ENCODE measurements around the gene SNTG2. TPM values are rescaled to one million over a fixed set of nuclear protein-coding genes. Genes with fewer than 3 reads are reported as not detected.

SNTG2 gene
- total and polyA plus RNA-seq, 7 donors, result 0.26 to 1.7 (median 0.73) TPM; not detected in 2

DNA sequence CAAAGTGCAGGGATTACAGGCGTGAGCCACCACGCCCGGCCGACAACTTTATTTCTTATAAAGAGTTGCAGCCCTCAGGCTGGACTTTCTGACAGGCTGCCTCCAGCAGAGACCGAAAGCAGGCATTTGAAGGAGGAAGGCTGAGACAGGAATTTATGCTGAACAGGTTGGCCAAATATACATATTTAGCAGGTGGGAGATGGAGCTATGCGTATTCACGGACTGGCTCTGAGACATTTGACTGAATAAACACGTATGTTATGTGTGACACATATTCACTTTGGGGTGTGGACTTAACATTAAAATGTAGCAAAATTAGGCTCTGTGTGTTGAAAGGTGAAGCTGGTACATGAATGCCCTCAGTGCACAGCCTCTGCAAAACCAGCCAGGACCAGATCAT, 65.9 kb downstream of the SNTG2 start:
- intact Hi-C loops (cut with DNase I), result no loop called here
- 86 to 92% (median 90%) methylated on average over 8 of the region's 8 CpGs for WGBS, 3 donors

DNA sequence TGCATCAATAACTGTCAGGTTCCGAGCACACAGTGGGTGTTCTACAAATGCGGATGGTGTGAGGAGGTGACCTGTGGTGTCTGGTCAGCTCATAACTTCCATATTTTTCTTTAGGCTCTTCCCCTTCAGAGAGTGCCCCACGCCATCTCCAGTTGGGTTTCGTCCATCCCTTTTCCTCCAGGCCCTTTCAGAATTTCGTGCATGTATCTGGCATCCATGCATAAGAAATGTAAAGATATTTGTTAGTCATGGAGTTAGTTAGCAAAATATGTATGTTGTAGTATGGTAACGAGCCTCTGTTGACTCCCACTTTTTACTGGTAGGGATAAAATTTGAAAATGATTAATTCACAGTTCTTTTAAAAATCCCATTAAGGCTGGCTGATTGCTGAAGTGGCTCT, 67.2 kb downstream of the SNTG2 start:
- TF ChIP-seq, protein P1, sequence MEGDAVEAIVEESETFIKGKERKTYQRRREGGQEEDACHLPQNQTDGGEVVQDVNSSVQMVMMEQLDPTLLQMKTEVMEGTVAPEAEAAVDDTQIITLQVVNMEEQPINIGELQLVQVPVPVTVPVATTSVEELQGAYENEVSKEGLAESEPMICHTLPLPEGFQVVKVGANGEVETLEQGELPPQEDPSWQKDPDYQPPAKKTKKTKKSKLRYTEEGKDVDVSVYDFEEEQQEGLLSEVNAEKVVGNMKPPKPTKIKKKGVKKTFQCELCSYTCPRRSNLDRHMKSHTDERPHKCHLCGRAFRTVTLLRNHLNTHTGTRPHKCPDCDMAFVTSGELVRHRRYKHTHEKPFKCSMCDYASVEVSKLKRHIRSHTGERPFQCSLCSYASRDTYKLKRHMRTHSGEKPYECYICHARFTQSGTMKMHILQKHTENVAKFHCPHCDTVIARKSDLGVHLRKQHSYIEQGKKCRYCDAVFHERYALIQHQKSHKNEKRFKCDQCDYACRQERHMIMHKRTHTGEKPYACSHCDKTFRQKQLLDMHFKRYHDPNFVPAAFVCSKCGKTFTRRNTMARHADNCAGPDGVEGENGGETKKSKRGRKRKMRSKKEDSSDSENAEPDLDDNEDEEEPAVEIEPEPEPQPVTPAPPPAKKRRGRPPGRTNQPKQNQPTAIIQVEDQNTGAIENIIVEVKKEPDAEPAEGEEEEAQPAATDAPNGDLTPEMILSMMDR (IDR thresholded peaks at IDR 0.05), result no peak
- ATAC-seq (no peak), DNase-seq (no peak)
- no peaks in the 10 kb centered on the region for H3K36me3 ChIP-seq (ENCODE audit: insufficient read depth in 1 of 2, low read depth in 1 of 2)
- H3K27me3 ChIP-seq (ENCODE audit: insufficient read depth in 3 of 3, low read length in 2 of 3), result no peaks in the 10 kb centered on the region
- no peak overlapping the region for H3K27ac ChIP-seq
- intact Hi-C loops (cut with DNase I), result no loop called here
- 77 to 83% (median 78%) methylated on average over 6 of the region's 6 CpGs for whole genome bisulfite sequencing, 3 donors
- H3K4me1 ChIP-seq, result no peaks in the 10 kb centered on the region
- no peaks in the 10 kb centered on the region for H3K9me3 ChIP-seq
- H3K4me3 ChIP-seq, result no peak overlapping the region

More for the DNA sequence above, 65.9 kb downstream of the SNTG2 start:
- Histone ChIP-seq H3K4me3 (no peak overlapping the region), H3K9me3 (no peaks in the 10 kb centered on the region), H3K27ac (no peak overlapping the region), H3K27me3 (ENCODE audit: insufficient read depth in 3 of 3, low read length in 2 of 3) (no peaks in the 10 kb centered on the region), H3K4me1 (no peaks in the 10 kb centered on the region), H3K36me3 (ENCODE audit: insufficient read depth in 1 of 2, low read depth in 1 of 2) (no peaks in the 10 kb centered on the region)
- DNase-seq (no peak), ATAC-seq (no peak)
- TF ChIP-seq, protein P1 (IDR thresholded peaks at IDR 0.05), result no peak

DNA sequence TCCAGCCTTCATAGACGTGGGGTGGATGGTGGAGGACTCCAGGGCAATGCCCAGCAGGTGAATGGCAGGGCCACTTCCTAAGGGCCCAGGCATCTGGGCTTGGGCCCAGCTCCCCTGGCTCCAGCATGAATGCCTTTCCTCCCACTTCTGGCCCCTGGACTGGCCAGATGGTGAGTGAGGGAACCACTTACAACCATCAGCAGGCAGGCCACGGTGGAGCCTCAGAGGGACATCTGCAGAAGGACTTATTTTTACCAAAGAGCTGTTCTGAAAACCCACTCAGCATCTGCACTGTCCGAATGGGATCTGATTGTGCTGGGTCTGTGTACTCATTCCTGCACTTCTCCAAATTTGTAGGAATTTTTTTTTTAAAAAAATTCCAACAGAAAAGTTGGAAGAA, 69.6 kb downstream of the SNTG2 start:
- 37 to 56% (median 39%) methylated on average over 3 of the region's 3 CpGs for WGBS, 3 donors
- Histone ChIP-seq H3K27me3 (ENCODE audit: insufficient read depth in 3 of 3, low read length in 2 of 3) (no peaks in the 10 kb centered on the region), H3K4me3 (no peak overlapping the region), H3K36me3 (ENCODE audit: insufficient read depth in 1 of 2, low read depth in 1 of 2) (no peaks in the 10 kb centered on the region), H3K4me1 (no peaks in the 10 kb centered on the region), H3K27ac (no peak overlapping the region), H3K9me3 (no peaks in the 10 kb centered on the region)
- ATAC-seq (no peak), DNase-seq (no peak)
- intact Hi-C loops (cut with DNase I), result no loop called here
- TF ChIP-seq, protein P1 (IDR thresholded peaks at IDR 0.05), result no peak

GRCh38 chr2:1022178-1022577, 71.5 kb downstream of the SNTG2 start:
- Histone ChIP-seq H3K4me1 (no peaks in the 10 kb centered on the region), H3K27me3 (ENCODE audit: insufficient read depth in 3 of 3, low read length in 2 of 3) (no peaks in the 10 kb centered on the region), H3K4me3 (no peak overlapping the region), H3K27ac (no peak overlapping the region), H3K36me3 (ENCODE audit: insufficient read depth in 1 of 2, low read depth in 1 of 2) (no peaks in the 10 kb centered on the region), H3K9me3 (no peaks in the 10 kb centered on the region)
- ATAC-seq (no peak), DNase-seq (no peak)
- WGBS, 3 donors, result 85 to 87% (median 87%) methylated on average over 17 of the region's 17 CpGs
- intact Hi-C loops (cut with DNase I), result no loop called here
- TF ChIP-seq, protein P1 (IDR thresholded peaks at IDR 0.05), result no peak

DNA sequence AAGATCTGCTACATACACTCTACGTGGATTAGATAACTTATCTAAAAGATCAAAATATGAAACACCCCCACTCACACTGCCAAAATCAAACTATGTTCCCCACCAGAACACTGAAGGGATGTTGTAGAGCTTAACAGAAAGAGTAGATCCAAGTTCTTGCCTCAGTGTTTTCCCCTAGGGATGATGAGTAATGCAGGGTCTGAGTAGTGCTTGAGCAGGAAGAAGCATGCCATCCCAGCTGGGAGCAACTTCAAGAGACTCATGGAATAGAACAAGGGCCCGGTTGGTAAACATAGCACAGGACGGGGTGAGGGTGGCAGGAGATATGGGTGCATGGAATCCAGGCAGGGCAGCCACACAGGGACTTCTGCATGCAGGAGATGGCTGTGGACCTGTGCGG, 74.3 kb downstream of the SNTG2 start:
- H3K4me3 ChIP-seq, result no peak overlapping the region
- intact Hi-C loops (cut with DNase I), result no loop called here
- H3K4me1 ChIP-seq, result no peaks in the 10 kb centered on the region
- H3K27me3 ChIP-seq (ENCODE audit: insufficient read depth in 3 of 3, low read length in 2 of 3), result no peaks in the 10 kb centered on the region
- ATAC-seq (no peak), DNase-seq (no peak)
- H3K9me3 ChIP-seq, result no peaks in the 10 kb centered on the region
- H3K27ac ChIP-seq, result no peak overlapping the region
- no peaks in the 10 kb centered on the region for H3K36me3 ChIP-seq (ENCODE audit: insufficient read depth in 1 of 2, low read depth in 1 of 2)
- TF ChIP-seq, protein P1 (IDR thresholded peaks at IDR 0.05), result no peak
- 41 to 49% (median 43%) methylated on average over 4 of the region's 4 CpGs for WGBS, 3 donors
